GM19240 (cell line): ENCODE data around the gene MYRIP.
"Not testable (repeated sequence)": the region's sequence is repeated elsewhere in the genome, so short reads cannot be mapped to it uniquely, and the experiment has no call there.

ENCODE experiments used
- DNase-seq: peaks from one replicate; pipeline ENCODE4 v3.0.0; 2011; ENCODE audit warnings: low spot score; ENCODE audit not compliant: insufficient read length

Gene MYRIP

GRCh38 chr3:40078590-40078989 lies 269.2 kb downstream of the MYRIP start:
- DNase-seq, result no peak

- DNase-seq, result no peak
Observed at GRCh38 chr3:40079203-40079846, 269.9 kb downstream of the MYRIP start.

DNA sequence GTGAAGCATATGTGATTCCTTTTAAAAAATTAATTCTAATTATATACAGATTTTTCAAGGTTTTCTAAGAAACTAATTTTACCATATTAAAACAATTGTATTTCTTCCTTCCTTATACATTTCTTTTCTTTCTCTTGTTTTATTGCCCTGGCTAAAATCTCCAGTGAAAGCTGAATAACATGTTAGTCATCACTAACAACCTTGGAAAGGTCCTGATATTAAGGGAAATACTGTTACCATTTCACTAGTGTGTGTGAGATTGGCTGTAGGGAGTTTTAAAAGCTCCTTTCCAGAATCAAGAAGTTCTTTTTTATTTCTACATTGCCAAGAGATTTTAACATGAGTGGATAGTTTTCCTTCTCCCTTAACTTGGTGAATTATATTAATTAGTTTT lies 270.4 kb downstream of the MYRIP start:
- DNase-seq, result no peak

GRCh38 chr3:40083066-40083465 lies 273.7 kb downstream of the MYRIP start:
- no peak for DNase-seq

DNA sequence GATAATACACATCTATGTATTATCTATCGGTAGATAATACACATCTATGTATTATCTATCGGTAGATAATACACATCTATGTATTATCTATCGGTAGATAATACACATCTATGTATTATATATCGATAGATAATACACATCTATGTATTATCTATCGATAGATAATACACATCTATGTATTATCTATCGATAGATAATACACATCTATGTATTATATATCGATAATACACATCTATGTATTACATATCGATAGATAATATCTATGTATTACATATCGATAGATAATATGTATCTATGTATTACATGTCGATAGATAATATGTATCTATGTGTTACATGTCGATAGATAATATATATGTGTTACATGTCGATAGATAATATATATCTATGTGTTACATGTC lies 275.0 kb downstream of the MYRIP start:
- DNase-seq, result not testable (repeated sequence)

GRCh38 chr3:40086890-40087883 lies 277.8 kb downstream of the MYRIP start:
- DNase-seq, result no peak

DNA sequence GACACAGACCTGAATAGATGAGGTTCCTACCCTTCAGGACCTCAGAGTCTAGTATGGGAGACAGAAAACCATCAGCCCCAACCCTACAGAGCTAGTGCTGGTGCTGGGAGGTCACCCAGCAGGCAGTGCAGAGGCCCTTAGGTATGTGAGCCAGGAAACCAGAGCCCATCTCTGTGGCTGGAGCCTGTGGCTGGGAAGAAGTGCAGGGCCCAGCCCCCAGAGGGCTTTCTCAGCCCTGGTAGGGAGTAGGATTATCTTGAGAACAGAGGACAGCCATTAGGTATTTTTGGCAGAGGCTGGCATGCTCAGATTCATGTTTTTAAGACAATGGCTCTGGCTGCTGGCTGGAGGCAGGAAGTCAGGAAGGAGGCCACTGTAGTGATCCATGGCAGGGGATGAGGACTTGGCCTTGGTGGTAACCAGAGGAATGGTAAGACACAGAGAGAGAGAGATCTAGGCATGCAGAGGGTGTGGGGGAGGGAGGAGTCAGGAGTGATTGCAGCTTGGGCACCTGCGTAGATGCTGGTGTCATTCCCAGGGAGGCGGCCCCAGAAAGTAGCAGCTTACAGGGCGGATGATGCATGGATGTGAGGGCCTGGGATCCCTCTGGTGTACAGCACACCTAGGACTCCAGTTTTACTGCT lies 279.2 kb downstream of the MYRIP start:
- no peak for DNase-seq

DNA sequence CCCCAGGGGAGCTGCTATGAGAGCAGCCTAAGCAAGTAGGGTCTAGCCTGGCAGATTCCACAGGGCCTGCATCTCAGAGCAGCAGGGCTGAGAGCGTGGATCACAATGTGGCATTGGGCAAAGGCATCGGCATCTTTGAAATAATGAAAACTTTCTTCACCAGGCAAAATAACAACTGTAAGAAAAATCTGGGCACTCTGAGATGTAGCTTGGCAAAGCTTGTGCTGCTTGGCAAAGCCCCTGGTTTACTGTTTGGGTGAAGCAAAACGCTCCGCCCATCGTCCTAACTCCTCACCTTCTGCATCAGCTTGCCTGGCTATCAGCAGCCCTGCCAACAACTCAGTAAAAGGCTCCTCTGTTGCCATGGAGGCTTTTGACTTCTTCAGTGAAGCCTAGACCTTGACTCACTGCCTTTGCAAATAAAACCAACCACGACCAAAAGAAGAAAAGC lies 287.3 kb downstream of the MYRIP start:
- no peak for DNase-seq

DNA sequence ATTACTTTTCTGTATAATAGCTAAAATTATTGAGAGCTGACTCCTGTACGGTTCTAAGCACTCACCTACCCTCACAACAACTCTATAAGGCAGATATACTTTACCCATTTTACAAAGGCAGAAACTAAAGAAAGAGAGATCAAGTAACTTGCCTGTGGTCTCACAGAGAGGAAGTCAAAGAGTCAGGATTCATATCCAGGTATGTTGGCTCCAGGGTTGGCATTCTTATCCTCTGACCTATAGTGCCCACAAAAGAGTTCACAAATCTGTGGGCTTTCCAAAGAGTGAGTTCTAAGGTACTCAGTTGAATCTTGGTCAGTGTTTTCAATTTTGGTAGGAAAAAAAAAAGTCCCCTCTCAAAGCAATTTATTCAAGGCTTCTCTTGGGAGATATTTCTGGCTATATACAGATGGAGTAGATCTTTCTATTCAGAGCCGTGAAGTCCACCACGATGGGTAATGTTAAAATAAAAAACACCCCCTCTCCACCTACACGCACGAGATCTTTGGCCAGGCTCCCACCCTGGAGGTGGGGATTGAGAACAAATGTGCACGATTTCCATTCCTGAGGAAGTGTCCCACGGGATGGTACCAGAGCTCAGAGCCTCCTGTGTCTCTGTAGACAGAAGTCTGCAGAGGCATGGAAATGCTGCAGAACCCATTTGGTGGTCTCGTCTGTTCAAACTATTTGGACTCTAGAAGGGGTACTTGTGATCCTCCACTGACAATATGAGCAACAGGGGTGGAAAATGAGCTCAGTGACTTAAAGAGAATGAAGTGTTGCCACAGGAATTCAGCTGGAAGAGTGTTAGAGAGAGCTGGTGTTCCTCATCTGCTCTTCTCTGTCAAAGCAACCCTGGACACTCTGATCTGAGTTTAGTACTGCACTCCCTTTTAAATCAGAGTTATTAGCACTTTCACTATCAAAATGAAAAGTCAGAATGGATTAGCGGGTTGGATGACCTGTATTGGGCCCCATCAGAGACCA lies 288.0 kb downstream of the MYRIP start:
- no peak for DNase-seq

DNA sequence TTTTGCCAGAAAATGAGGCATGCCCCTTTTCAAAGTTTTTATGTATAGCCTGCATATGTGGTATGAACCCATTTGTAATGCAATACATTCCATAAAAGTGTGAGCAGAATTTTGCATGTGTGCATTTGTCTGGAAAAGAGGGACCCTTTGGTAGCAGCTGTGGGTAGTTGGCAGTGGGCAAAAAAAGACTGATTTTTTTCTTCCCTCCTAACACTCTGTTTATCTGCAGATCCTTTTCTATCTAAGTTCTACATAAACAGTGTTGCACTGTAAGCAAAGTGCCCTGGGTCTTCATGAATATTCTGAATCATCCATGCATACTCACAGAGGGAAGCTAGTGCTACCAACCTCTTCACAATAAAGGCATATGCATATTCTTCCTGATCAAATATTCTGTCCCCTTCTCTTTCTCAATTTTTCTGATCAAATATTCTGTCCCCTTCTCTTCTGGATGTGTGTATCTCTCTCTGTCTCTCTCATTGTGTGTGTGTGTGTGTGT lies 288.9 kb downstream of the MYRIP start:
- no peak for DNase-seq

GRCh38 chr3:40099871-40100270 lies 290.5 kb downstream of the MYRIP start:
- DNase-seq, result no peak

- no peak for DNase-seq
Observed at GRCh38 chr3:40102182-40102581, 292.8 kb downstream of the MYRIP start.

DNA sequence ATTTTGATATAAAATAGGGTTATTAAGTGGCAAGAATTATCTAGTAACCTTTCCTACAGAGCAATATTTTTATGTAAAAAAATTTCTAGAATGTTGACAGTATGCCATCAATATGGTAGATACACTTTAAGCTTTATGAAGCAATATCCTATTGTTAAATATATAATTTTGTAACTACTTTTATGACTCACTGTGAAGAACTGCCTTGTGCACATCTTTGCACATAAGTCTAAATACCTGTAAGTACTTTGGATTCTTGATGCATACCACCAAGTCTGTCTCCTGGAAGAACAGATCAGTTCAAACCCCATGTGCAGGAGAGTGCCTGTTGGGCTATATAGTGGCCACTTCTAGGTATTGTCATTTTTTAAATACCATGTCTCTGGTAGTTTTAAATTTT lies 294.4 kb downstream of the MYRIP start:
- no peak for DNase-seq

DNA sequence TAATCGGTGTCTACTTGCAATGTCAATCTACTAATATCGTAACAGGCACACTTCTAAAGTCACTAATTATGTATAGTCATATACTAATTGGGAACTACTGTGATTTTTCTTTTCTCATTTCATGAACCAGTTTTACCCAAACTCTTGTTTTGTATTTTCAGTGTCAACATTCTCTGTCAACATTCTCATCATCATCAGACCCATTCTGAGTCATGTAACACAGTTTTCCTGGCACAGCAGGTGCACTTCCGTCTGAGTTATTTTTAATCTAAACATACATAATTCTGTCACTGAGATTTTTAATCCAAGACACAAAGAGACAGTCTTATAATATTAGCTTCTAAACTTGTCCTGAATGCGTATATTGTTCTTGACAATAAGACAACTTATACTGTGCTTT lies 295.0 kb downstream of the MYRIP start:
- DNase-seq, result no peak

DNA sequence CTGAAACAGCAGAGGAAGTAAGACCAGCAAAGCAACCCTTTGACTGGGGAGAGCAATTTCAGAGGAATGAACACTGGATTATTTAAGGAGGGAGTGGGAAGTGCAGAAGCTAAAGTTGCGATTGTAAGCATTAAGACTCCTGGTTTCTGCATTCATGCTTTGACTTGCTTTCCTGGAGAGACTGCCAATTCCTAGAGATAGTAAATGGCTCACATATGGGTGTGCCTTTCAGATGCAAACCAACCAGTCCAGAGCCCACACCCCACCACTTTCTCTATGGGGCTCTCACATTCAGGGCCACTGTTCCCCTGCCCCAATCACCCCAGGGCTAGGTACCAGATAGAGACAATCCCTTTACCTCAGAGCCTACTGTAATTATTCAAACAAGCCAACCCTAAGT lies 299.2 kb downstream of the MYRIP start:
- no peak for DNase-seq

DNA sequence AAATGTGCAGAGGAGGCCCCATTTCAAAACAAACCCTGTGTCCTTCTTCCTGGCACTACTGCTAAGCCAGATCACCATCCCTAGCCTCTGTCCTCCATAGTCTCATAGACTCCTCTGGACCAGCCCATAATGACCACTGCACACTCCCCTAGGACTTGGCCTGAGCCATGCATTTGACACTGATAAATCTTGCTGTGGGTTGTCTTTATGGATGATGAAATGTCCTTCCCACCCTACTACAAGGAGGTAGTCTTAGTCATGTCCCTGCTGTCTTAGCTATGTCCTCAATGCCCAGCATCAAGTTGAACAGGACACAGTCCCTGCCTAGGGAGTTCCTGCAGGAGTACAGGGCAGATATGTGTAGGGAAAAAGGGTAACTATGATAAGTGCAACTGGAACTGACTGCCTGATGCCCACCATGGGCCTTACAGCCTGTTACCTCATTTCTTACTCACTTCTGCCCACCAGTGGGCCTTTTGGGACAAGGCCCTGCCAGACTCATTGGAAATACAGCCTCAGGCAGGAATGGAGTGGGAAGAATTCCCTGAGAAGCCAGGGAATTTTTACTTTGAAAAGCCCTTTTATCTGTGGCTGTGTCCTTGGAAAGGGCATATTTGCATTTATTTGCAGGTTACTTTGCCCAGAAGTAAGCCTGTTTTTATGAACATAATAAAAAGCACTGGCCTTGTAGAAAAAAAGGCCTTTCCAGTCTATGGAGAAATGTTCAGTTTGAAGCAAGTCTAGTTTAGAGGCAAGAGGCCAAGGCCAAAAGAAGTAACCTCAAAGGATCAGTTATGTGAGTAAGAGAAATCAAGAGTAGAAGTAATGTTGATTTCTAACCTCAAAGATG lies 300.5 kb downstream of the MYRIP start:
- DNase-seq, result no peak

GRCh38 chr3:40116478-40117177 lies 307.2 kb downstream of the MYRIP start:
- DNase-seq, result no peak

- no peak for DNase-seq
Observed at GRCh38 chr3:40118091-40118490, 308.7 kb downstream of the MYRIP start.

DNA sequence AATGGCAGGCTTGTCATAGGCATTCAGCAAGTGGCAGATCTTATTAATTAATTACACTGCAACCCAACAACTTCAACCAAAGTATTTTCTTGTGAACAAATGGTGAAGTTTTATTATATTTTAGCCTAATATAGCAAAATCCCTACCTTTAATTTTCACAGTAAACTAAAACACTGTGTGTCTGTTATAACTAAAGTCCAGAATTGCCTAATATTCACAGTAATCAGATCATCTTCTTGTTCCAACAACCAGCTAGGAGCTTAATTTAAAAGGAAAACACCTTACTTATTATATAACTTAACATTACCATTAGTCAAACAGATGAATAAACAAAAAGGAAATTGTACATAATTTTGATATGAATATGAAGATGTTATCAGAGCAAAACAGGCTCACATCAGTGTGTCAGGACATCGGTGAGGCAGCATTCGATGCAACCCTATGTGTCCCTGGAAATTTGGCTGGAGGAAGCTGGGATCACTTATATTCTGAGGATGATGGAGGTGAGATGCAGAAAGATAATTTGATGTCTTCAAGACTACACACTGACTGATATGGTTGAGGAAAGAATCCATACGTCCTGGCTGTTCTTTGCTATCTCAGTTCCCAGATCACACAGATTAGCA lies 310.8 kb downstream of the MYRIP start:
- DNase-seq, result no peak
